HG03045 (cell line): ENCODE measurements around the gene UBE2F.
"Not testable (repeated sequence)": the region's sequence is repeated elsewhere in the genome, so short reads cannot be mapped to it uniquely, and the experiment has no call there.

Experiments
- ATAC-seq: cut with Tn5 transposase; IDR thresholded peaks from one replicate; pipeline ENCODE4 v1.9.1; 2021; ENCODE audit warnings: mild to moderate bottlenecking, moderate library complexity; ENCODE audit not compliant: unreplicated experiment

Gene UBE2F

GRCh38 chr2:237977380-237977779, 10.6 kb downstream of the UBE2F start:
- no peak for ATAC-seq

DNA sequence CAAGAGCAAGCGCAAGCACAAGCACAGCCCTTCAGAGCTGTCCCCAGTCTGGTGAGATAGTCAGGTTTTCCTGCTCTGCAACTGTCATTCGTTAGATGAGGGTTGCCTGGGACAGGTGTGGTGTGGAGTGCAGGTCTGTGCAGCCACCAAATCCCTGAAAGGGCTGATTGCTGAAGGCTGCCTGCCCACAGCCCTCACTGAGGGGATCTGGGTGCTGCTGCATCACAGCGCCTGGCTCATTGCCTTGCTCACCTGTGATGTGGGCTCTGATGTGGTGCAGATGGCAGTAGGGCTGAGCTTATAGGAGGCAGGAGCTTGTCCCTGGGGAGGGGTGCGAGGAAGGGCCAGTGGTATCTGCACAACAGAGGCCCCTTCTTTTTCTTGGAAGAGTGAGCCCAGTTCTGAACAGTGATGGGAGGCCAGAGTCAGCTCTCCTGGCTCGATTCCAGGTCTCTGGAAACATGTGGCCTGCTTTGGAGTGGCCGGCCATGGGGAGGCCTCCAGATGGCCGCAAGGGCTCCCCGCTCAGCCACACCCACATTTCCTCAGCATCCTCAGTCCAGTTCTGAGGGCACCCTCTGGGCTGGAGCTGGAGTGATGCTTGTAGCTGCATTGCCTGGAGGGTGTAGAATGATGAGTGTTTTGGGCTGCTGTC, 11.4 kb downstream of the UBE2F start:
- no peak for ATAC-seq

- no peak for ATAC-seq
These were observed 12.5 kb downstream of the UBE2F start for GRCh38 chr2:237979331-237979730.

DNA sequence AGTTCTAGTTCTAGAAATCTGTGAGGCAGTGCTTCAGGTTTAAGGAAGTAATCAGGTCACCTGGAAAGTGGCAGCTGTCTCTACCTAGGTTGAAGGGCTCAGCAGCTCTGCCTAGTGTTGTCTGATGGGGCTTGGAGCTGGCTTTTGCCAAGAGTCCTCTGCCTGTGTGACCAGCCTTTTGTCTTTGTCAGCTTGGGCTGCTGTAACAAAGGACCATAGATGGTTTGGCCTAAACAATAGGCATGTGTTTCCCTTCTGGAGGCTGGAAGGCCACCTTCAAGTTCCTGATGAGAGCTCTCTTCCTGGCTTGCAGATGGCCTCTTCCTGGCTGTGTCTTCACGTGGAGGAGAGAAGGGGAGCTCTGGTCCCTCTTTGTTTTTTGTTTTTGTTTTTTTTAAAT, 13.3 kb downstream of the UBE2F start:
- no peak for ATAC-seq

- no peak for ATAC-seq
These were observed 13.9 kb downstream of the UBE2F start for GRCh38 chr2:237980751-237981150.

DNA sequence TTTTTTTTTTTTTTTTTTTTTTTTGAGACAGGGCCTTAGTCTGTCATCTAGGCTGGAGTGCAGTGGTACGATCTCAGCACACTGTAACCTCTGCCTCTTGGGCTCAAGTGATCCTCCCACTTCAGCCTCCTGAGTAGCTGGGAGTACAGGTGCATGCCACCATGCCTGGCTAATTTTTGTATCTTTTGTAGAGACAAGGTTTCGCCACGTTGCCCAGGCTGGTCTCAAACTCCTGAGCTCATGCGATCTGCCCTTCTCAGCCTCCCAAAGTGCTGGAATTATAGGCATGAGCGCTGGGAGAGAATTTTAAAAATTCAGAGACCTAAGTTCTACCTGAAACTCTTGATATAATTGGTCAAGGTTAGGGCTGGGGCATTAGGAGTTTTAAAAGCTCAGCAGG, 14.8 kb downstream of the UBE2F start:
- not testable (repeated sequence) for ATAC-seq

GRCh38 chr2:237982039-237982725, 15.4 kb downstream of the UBE2F start:
- no peak for ATAC-seq

- ATAC-seq, result no peak
These were observed 17.1 kb downstream of the UBE2F start for GRCh38 chr2:237983922-237984321.

- no peak for ATAC-seq
These were observed 20.5 kb downstream of the UBE2F start for GRCh38 chr2:237987268-237987667.

DNA sequence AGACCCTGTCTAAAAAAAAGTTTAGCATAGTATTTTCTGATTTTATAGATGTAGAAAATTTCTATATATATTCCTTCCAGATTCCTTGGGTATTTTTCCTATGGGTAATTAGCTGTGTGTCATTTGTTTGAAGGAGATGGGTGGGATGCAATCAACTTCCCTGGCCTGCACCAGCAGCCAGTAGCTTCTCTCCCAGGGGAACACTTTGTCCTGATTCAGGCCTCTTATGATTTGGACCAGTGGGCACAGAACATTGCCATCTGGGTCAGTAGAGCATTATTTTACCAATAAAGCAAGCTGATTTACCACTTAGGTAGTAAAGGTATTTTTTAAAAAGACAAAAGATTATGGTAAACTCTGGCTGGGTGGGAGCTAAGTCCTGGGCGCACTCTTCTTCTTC, 26.9 kb downstream of the UBE2F start:
- no peak for ATAC-seq

DNA sequence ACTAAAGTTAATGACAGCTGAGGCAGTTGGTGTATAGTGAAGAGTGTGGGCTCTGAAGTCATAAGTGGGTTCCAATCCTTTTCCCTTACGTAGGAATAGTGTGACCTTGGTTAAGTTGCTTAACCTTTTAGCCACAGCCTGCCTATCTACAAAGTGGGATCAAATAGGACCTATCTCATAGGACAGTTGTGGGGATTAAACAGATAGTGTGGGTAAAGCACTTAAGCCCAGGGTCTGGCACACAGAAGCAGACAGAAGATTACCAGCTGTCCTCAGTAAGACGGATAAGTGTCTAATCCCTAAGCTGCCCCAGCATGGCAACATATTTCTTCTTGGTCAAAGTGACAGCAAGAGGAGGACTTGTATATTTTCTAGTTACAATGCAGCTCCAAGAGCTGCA, 28.2 kb downstream of the UBE2F start:
- ATAC-seq, result no peak

GRCh38 chr2:237996021-237996593, 29.3 kb downstream of the UBE2F start:
- ATAC-seq, result no peak

GRCh38 chr2:237997521-237997920, 30.7 kb downstream of the UBE2F start:
- ATAC-seq, result no peak

DNA sequence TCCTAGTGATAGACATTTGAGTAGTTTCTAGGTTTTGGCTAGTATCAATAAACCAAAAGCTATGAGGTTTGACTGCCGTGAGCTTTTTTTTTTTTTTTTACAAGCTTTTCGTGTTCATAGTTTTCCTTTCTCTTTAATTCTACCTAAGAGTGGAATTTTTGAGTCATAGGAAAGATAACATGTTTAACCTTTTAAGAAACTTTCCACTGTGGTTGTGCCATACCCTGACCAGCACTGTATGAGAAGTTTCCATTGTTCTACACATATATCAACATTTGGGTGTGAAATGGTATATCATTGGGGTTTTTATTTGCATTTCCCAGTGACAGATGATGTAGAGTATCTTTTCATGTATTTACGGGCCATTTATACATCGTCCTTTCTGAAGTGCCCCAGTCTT, 31.7 kb downstream of the UBE2F start:
- peak; percentile 71 for ATAC-seq

DNA sequence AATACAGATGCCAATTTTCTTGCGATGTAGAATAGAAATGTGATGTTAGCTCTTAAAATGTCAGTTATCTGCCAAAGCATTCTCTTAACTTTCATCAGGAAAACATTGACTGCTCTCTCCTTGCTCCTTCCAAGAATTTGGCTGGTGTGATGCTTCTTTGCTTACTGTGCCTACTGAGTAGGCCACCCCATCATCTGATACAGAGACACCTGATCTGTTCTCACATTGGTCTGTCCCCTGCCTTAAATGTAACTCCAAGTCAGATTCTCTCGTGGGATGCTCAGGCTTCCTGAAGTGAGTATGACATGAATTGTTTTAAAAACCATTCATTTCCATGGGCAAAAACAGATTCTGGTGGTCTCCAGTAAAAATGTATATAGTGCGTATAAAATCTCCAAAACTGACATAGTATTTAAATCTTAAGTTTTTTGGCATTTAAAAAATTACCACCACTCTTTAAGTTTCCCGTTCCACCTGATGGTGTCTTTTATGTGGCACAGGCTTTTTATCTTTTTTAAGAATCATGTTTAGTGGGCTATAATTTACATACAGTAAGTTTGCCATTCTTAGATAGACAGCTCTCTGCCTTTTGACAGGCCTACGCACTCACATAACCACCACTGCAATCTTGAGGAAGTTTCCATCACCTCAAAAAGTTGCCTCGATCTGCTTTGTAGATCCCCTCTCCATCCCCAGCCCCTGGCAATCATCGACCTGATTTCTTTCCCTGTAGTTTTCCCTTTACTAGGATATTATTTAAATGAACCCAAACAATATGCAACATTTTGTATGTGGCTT, 36.6 kb downstream of the UBE2F start:
- no peak for ATAC-seq

DNA sequence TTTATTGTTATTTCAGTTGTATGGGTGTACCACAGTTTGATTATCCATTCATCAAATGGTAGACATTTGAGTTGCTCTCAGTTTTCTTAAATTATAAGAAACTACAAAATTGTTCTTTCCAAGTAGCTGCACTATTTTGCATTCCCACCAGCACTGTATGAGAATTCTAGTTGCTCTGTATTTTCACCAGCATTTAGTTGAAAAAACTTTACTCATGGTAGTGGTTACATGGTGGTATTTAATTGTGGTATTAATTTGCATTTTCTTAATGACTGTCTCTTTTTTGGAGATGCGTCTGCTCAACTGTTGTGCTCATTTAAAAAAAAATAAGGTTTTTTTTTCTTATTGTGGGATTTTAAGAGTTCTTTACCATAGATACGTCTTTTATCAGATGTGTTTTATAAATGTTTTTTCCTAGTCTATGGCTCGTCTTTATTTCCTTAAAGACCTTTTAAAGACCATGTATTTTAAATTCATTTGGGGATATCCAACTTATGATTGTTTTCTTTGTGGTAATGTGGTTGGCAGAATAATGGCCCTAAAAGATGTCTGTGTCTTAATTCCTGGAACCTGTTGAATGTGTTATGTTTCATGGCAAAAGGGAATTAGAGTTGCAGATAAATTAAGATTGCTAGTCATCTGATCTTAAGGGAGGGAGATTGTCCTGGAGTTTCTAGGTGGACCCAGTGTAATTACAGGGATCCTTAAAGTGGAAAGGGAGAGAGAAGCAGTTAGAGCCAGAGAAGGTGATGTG, 37.4 kb downstream of the UBE2F start:
- no peak for ATAC-seq

GRCh38 chr2:238005528-238005927, 38.7 kb downstream of the UBE2F start:
- ATAC-seq, result no peak

GRCh38 chr2:238006510-238006909, 39.7 kb downstream of the UBE2F start:
- ATAC-seq, result no peak

DNA sequence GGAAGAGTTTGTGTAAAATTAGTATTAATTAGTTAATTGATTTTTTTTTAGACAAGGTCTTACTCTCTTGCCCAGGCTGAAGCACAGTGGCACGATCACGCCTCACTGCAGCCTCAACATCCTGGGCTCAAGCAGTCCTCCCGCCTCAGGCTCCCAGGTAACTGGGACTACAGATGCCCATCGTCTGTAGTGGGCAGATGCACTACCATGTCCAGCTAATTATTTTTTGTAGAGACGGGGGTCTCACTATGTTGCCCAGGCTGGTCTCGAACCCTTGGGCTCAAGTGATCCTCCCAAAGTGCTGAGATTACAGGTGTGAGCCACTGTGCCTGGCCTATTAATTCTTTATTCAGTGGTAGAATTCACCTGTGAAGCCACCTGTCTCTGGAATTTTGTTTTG, 41.1 kb downstream of the UBE2F start:
- ATAC-seq, result no peak

DNA sequence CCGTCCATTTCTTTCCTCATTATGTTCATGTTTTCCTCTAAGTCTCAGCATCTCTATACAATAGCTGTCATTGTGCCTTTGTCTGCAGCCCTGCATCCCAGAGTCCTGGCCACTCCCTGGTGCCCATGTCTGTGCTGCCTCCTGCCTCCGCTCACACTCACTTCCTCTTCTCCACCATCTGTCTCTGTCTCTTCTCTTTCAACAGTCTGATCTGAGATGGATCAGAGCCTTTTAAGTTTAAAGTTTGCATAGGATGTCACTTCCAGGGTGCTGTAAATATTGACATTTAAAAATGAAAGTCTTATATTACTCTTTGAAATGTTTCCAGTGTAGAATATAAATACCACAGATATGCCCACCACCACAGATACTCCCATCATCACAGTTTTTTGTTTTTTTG, 42.7 kb downstream of the UBE2F start:
- ATAC-seq, result no peak

GRCh38 chr2:238010572-238010971, 43.8 kb downstream of the UBE2F start:
- no peak for ATAC-seq
